CD8-positive, alpha-beta memory T cell (primary cell): Measurements from ENCODE around the gene MUC5B. TPM values are rescaled to one million over a fixed set of nuclear protein-coding genes. Genes with fewer than 3 reads are reported as not detected.

ENCODE experiments used
- CTCF ChIA-PET: fragments of 350-600 bp; sonication (Branson Sonifier 250); formaldehyde crosslinking; loops from one replicate; lab custom pipeline; 2021; ENCODE audit warnings: antibody characterized with exemption; lab: Charles Lee
- POLR2A ChIA-PET: fragments of 350-600 bp; sonication (Branson Sonifier 250); formaldehyde crosslinking; loops from one replicate; lab custom pipeline; 2021; ENCODE audit warnings: antibody characterized with exemption; lab: Charles Lee
- DNase-seq, 5 donors: peaks; one replicate each; pipeline versions ENCODE4 v3.0.0 to v3.0.0-alpha.2; 2020 to 2022; ENCODE audit warnings: mixed read lengths in 1 of 5
- H3K27ac ChIP-seq: one replicate; pipeline ENCODE4 v1.7.0; 2013; ENCODE audit warnings: low read depth, mild to moderate bottlenecking, low read length, moderate library complexity
- H3K27me3 ChIP-seq: 2 replicates; pipeline ENCODE4 v1.7.0; 2013; ENCODE audit warnings: low read length, mild to moderate bottlenecking; ENCODE audit not compliant: insufficient read depth, poor library complexity, severe bottlenecking
- H3K36me3 ChIP-seq: 2 replicates; pipeline ENCODE4 v1.7.0; 2013; ENCODE audit warnings: mild to moderate bottlenecking, low read length, moderate library complexity; ENCODE audit not compliant: insufficient read depth
- H3K4me1 ChIP-seq: 2 replicates; pipeline ENCODE4 v1.7.0; 2013; ENCODE audit warnings: mild to moderate bottlenecking, low read length, moderate library complexity; ENCODE audit not compliant: insufficient read depth
- H3K4me3 ChIP-seq: 2 replicates; pipeline ENCODE4 v1.7.0; 2013; ENCODE audit warnings: mild to moderate bottlenecking, low read length
- H3K9me3 ChIP-seq: 2 replicates; pipeline ENCODE4 v1.7.0; 2013; ENCODE audit warnings: mild to moderate bottlenecking, low read length
- H3K27ac Mint-ChIP-seq, 8 donors: one replicate each; pipeline ENCODE4 v1.8.0; 2020 to 2021; ENCODE audit warnings: mixed read lengths in 8 of 8, mild to moderate bottlenecking in 6 of 8, inconsistent platforms in 3 of 8, moderate library complexity in 3 of 8
- H3K27me3 Mint-ChIP-seq, 2 donors: one replicate each; pipeline ENCODE4 v1.8.0; 2020 to 2021; ENCODE audit warnings: mixed read lengths in 2 of 2, mild to moderate bottlenecking in 1 of 2, moderate library complexity in 1 of 2
- H3K36me3 Mint-ChIP-seq, 3 donors: one replicate each; pipeline ENCODE4 v1.8.0; 2020 to 2021; ENCODE audit warnings: mixed read lengths in 3 of 3, inconsistent platforms in 1 of 3, mild to moderate bottlenecking in 1 of 3
- H3K4me1 Mint-ChIP-seq, 3 donors: one replicate each; pipeline ENCODE4 v1.8.0; 2020 to 2021; ENCODE audit warnings: mixed read lengths in 3 of 3, inconsistent platforms in 1 of 3, mild to moderate bottlenecking in 1 of 3
- H3K4me3 Mint-ChIP-seq, 7 donors: one replicate each; pipeline ENCODE4 v1.8.0; 2020 to 2021; ENCODE audit warnings: mixed read lengths in 7 of 7, mild to moderate bottlenecking in 6 of 7, moderate library complexity in 4 of 7, inconsistent platforms in 2 of 7
- H3K9me3 Mint-ChIP-seq, 5 donors: one replicate each; pipeline ENCODE4 v1.8.0; 2020 to 2022; ENCODE audit warnings: mixed read lengths in 5 of 5, mild to moderate bottlenecking in 3 of 5, moderate library complexity in 2 of 5, inconsistent platforms in 1 of 5
- polyA plus RNA-seq: library from polyadenylated mRNA; unstranded; fragments of 300-500 nt; fragmentation: Illumina TruSeq; gene quantifications from one replicate; pipeline ENCODE4 v1.2.3, GENCODE V29; 2021
- total RNA-seq, 2 experiments: library from RNA; stranded (reverse); gene quantifications; one replicate each; pipeline ENCODE4 v1.2.3, GENCODE V29; 2021

The MUC5B gene
- total and polyA plus RNA-seq, 3 experiments from 2014 or later, result not detected

DNA sequence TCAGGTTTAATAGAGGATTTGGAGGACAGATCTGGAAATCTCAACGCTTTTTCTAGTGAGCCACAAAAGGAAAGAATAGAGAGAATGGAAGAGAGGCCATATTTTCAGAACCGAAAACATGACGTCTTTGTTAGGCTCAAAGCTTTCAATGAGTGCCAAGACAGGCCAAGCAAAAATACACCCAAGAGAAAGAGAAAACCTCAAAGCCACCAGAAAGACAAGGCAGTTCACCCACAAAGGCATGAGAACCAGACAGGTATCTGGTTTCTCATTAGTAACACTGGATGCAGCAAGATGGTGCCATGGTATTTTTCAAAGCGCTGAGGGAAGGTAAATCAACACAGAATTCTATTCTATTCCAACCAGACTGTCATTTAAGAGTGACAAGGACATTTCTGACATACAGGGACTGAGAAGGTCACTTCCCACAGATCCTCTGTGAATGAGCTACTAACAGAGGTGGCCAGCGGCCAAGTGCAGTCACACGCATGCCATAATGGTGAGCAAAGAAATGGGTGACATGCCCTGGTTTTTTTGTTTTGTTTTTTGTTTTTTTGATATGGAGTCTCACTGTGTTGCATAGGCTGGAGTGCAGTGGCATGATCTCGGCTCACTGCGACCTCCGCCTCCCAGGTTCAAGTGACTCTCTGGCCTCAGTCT lies 44.7 kb downstream of the MUC5B start:
- POLR2A ChIA-PET, result no interaction called here

DNA sequence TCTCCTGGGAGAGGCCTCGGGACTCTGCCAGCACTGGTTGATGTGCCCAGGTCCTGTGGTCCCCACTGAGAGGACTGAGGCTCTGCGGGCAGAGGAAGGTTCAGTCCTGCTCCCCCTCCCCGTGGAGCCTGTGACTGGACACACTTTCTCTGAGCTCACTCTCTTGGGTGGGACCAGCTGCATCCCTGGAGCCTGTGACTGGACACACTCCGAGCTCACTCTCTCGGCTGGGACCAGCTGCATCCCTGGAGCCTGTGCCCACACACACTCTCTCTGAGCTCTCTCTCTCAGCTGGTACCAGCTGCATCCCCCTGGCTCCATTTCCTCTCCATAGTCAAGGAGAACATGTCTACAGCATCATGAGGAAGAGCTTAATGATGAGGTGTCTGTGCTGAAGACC lies 47.1 kb downstream of the MUC5B start:
- no peak overlapping the region for H3K4me3 ChIP-seq
- H3K27me3 Mint-ChIP-seq, result no peaks in the 10 kb centered on the region
- H3K27me3 ChIP-seq, result no peaks in the 10 kb centered on the region
- POLR2A ChIA-PET, result no interaction called here
- H3K36me3 ChIP-seq, result no peaks in the 10 kb centered on the region
- DNase-seq, result no peak
- H3K4me3 Mint-ChIP-seq, result no peak overlapping the region
- CTCF ChIA-PET, result interaction anchor here (1.0 kb wide), 1 partner anchor 732 kb away, joined by 3 read pairs; no protein-coding TSS in a partner anchor
- H3K36me3 Mint-ChIP-seq, result peaks cover 0 to 4% (median 0%) of the 10 kb centered on the region in 3 donors
- no peaks in the 10 kb centered on the region for H3K4me1 ChIP-seq
- peaks cover 0 to 2% (median 0%) of the 10 kb centered on the region in 5 donors for H3K9me3 Mint-ChIP-seq
- H3K27ac Mint-ChIP-seq, result no peak overlapping the region
- H3K27ac ChIP-seq, result no peak overlapping the region
- peaks cover 0 to 5% (median 0%) of the 10 kb centered on the region in 3 donors for H3K4me1 Mint-ChIP-seq
- no peaks in the 10 kb centered on the region for H3K9me3 ChIP-seq

More for the DNA sequence above, 44.7 kb downstream of the MUC5B start:
- Mint-ChIP-seq H3K9me3 (peaks cover 0 to 5% (median 0%) of the 10 kb centered on the region in 5 donors), H3K27ac (peak overlapping the region in 2 of 8 donors; percentile 20 to 75), H3K36me3 (peaks cover 0 to 2% (median 0%) of the 10 kb centered on the region in 3 donors), H3K4me3 (peak overlapping the region in 1 of 7 donors; percentile 1), H3K4me1 (peaks cover 9 to 19% (median 9%) of the 10 kb centered on the region in 3 donors), H3K27me3 (peaks cover 0 to 4% of the 10 kb centered on the region in 2 donors)
- Histone ChIP-seq H3K27me3 (no peaks in the 10 kb centered on the region), H3K9me3 (no peaks in the 10 kb centered on the region), H3K4me1 (peaks cover 9% of the 10 kb centered on the region), H3K36me3 (no peaks in the 10 kb centered on the region), H3K27ac (no peak overlapping the region), H3K4me3 (no peak overlapping the region)
- peak in 1 of 5 donors; percentile 69 for DNase-seq
- CTCF ChIA-PET, result no interaction called here

DNA sequence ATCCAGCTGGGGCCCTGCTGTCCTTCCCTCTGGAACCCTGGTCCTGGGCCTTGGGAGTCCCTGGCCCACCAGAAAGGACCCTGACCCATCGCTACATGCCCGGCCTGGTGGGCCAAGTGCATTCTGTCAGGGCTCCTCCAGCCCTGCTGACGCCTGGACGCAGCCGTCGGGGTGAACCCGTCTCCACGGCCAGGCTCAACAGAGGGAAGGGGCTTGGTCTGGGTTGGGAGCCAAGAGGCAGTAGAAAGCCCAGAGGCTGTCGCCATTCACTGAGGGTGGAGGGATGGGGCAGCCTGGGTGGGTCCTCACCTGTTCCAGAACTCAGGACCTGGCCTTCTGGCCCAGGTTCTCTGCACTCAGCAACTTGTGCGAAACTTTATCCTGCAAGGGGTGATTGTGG lies 47.6 kb downstream of the MUC5B start:
- CTCF ChIA-PET, result interaction anchor here (1.0 kb wide), 1 partner anchor 732 kb away, joined by 3 read pairs; no protein-coding TSS in a partner anchor
- H3K4me3 ChIP-seq, result no peak overlapping the region
- H3K4me3 Mint-ChIP-seq, result no peak overlapping the region
- H3K4me1 Mint-ChIP-seq, result peaks cover 0 to 5% (median 0%) of the 10 kb centered on the region in 3 donors
- no peak overlapping the region for H3K27ac ChIP-seq
- H3K9me3 ChIP-seq, result no peaks in the 10 kb centered on the region
- H3K27ac Mint-ChIP-seq, result no peak overlapping the region
- no peak for DNase-seq
- H3K36me3 Mint-ChIP-seq, result peaks cover 0 to 9% (median 0%) of the 10 kb centered on the region in 3 donors
- POLR2A ChIA-PET, result no interaction called here
- no peaks in the 10 kb centered on the region for H3K4me1 ChIP-seq
- H3K27me3 Mint-ChIP-seq, result no peaks in the 10 kb centered on the region
- H3K27me3 ChIP-seq, result no peaks in the 10 kb centered on the region
- H3K36me3 ChIP-seq, result no peaks in the 10 kb centered on the region
- H3K9me3 Mint-ChIP-seq, result peaks cover 0 to under 1% (median 0%) of the 10 kb centered on the region in 5 donors

DNA sequence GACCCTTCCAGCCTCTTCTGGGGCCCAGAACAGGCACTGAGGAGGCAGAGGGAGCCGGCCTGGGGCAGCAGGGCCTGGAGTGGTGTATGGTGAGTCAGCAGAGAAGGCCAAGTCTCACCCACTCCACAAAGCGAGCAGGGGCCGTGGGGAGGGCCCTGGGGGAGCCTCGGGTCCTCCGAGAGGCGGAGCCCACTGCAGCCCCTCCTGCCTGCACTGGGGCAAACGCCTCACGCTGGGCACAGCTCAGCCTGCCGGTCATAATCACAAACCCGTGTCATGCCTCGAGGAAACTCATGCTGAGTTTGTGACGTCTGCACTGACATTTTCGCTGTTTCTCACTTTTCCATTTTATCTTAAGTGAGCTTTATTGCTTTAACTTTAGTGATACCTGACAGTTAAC lies 48.1 kb downstream of the MUC5B start:
- peaks cover 0 to 14% (median 0%) of the 10 kb centered on the region in 3 donors for H3K36me3 Mint-ChIP-seq
- H3K27me3 ChIP-seq, result no peaks in the 10 kb centered on the region
- no peaks in the 10 kb centered on the region for H3K27me3 Mint-ChIP-seq
- peak overlapping the region in 1 of 8 donors; percentile 90 for H3K27ac Mint-ChIP-seq
- no peaks in the 10 kb centered on the region for H3K36me3 ChIP-seq
- H3K4me3 ChIP-seq, result no peak overlapping the region
- peaks cover 0 to 5% (median 0%) of the 10 kb centered on the region in 3 donors for H3K4me1 Mint-ChIP-seq
- DNase-seq, result no peak
- no peaks in the 10 kb centered on the region for H3K9me3 Mint-ChIP-seq
- ChIA-PET CTCF (no interaction called here), POLR2A (no interaction called here)
- no peaks in the 10 kb centered on the region for H3K9me3 ChIP-seq
- no peak overlapping the region for H3K4me3 Mint-ChIP-seq
- H3K27ac ChIP-seq, result no peak overlapping the region
- no peaks in the 10 kb centered on the region for H3K4me1 ChIP-seq

DNA sequence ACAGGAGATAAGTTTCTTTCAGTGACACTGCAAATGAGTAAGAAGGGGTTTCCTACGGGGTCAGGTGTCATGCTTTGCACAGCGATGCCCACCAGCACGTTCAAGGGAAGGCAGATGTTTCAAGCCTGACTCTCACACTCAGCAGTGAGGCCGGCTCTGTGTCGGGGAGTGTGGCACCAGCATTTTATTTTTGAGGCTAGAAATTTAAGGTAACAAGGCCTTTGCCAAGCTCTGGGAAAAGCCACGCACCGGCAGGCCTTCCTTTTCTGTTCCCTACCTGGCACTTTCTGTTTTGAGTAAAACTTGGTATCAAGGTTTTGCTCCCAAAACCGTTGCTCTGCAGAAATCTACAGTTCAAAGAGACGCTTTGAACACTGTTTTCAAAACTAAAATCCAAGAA lies 48.5 kb downstream of the MUC5B start:
- H3K4me3 ChIP-seq, result no peak overlapping the region
- Mint-ChIP-seq H3K27ac (no peak overlapping the region), H3K4me1 (peaks cover 0 to 5% (median 0%) of the 10 kb centered on the region in 3 donors), H3K27me3 (no peaks in the 10 kb centered on the region), H3K36me3 (peaks cover 0 to 18% (median 0%) of the 10 kb centered on the region in 3 donors), H3K4me3 (no peak overlapping the region), H3K9me3 (no peaks in the 10 kb centered on the region)
- DNase-seq, result no peak
- H3K9me3 ChIP-seq, result no peaks in the 10 kb centered on the region
- H3K27me3 ChIP-seq, result no peaks in the 10 kb centered on the region
- ChIA-PET POLR2A (no interaction called here), CTCF (no interaction called here)
- no peak overlapping the region for H3K27ac ChIP-seq
- H3K4me1 ChIP-seq, result no peaks in the 10 kb centered on the region
- H3K36me3 ChIP-seq, result no peaks in the 10 kb centered on the region

DNA sequence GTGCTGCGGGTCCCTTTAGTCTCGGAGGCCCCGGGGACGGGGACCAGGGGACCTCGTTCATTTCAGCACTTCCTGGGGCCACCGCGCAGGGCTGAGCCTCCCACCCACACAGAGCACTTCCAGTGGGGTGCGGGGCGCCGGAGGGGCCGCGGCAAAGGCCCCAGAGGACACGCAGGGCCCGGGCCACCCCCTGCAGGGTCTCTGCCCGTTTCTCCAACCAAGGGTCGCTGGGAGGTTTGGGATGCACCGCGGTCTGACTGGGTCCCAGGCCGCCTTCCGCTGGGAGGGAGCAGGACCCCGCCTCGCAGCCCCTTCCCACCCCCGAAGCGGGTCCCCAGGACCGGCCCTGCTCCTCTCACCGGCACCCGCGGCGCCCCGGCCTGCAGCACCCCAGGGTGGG lies 49.1 kb downstream of the MUC5B start:
- Mint-ChIP-seq H3K27ac (no peak overlapping the region), H3K4me1 (peaks cover 0 to 5% (median 0%) of the 10 kb centered on the region in 3 donors), H3K27me3 (no peaks in the 10 kb centered on the region), H3K4me3 (no peak overlapping the region), H3K9me3 (no peaks in the 10 kb centered on the region), H3K36me3 (peaks cover 0 to 23% (median 0%) of the 10 kb centered on the region in 3 donors)
- Histone ChIP-seq H3K27me3 (no peaks in the 10 kb centered on the region), H3K4me3 (no peak overlapping the region), H3K4me1 (no peaks in the 10 kb centered on the region), H3K36me3 (no peaks in the 10 kb centered on the region), H3K27ac (no peak overlapping the region), H3K9me3 (no peaks in the 10 kb centered on the region)
- POLR2A ChIA-PET, result no interaction called here
- no peak for DNase-seq
- CTCF ChIA-PET, result no interaction called here

DNA sequence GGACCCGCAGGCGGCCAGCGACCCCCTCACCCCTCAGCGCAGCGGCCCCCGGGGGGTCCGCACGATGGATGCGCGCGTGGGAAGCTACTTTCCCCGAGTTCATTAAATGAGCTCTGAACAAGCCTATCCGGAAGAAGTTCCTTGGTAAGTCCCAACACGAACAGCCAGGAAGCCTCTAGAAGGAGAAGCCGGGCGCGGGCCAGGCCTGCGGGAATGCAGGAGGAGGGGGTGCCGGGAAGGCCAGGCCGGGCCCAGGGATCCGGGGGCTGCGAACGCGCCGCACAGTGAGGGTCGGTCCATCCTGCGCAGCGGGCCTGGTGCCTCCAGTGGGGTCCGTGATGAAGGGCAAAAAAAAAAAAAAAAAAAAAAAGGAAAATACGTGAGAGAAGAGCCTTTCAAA lies 49.7 kb downstream of the MUC5B start:
- no peaks in the 10 kb centered on the region for H3K9me3 ChIP-seq
- no peak overlapping the region for H3K27ac ChIP-seq
- ChIA-PET POLR2A (no interaction called here), CTCF (no interaction called here)
- peaks cover 0 to under 1% (median under 1%) of the 10 kb centered on the region in 3 donors for H3K4me1 Mint-ChIP-seq
- DNase-seq, result no peak
- H3K36me3 Mint-ChIP-seq, result peaks cover 0 to 26% (median 2%) of the 10 kb centered on the region in 3 donors
- no peak overlapping the region for H3K4me3 ChIP-seq
- H3K27ac Mint-ChIP-seq, result no peak overlapping the region
- no peaks in the 10 kb centered on the region for H3K27me3 Mint-ChIP-seq
- no peaks in the 10 kb centered on the region for H3K36me3 ChIP-seq
- no peaks in the 10 kb centered on the region for H3K4me1 ChIP-seq
- no peak overlapping the region for H3K4me3 Mint-ChIP-seq
- no peaks in the 10 kb centered on the region for H3K27me3 ChIP-seq
- no peaks in the 10 kb centered on the region for H3K9me3 Mint-ChIP-seq

DNA sequence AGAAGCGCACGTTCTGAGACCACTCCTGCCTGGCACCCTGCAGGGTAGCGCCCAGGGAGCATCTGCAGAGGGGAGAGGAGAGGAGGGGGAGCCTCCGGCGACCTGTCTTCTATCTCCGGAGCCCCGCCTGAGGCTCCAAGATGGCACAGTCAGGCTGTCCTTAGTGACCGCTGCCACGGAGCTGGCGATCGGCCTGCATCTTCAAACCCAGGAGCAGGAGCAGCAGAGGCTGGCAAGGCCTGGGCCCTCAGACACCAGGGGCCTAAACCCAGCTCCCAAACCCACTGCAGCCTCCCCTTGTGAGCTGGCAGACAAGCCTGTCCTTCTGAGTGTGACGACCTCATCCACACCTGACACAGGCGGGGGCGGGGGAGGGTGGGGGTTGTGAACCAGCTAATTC lies 51.6 kb downstream of the MUC5B start:
- Histone ChIP-seq H3K9me3 (no peaks in the 10 kb centered on the region), H3K4me3 (no peak overlapping the region), H3K27me3 (no peaks in the 10 kb centered on the region), H3K4me1 (no peaks in the 10 kb centered on the region), H3K27ac (no peak overlapping the region), H3K36me3 (no peaks in the 10 kb centered on the region)
- H3K4me3 Mint-ChIP-seq, result no peak overlapping the region
- peaks cover 0 to 2% (median 0%) of the 10 kb centered on the region in 3 donors for H3K4me1 Mint-ChIP-seq
- no peaks in the 10 kb centered on the region for H3K9me3 Mint-ChIP-seq
- no peak overlapping the region for H3K27ac Mint-ChIP-seq
- ChIA-PET POLR2A (no interaction called here), CTCF (no interaction called here)
- peaks cover 0 to 44% (median 4%) of the 10 kb centered on the region in 3 donors for H3K36me3 Mint-ChIP-seq
- no peak for DNase-seq
- no peaks in the 10 kb centered on the region for H3K27me3 Mint-ChIP-seq
